H1 (cell line): ENCODE results near the gene CELF5. TPM values are rescaled to one million over a fixed set of nuclear protein-coding genes. Genes with fewer than 3 reads are reported as not detected.

ENCODE experiments used
- SRF ChIP-seq: IDR thresholded peaks from 2 replicates; pipeline ENCODE4 v1.6.1; 2011; ENCODE audit warnings: mild to moderate bottlenecking, low read depth, low read length, moderate library complexity
- polyA plus RNA-seq, 7 experiments: library from polyadenylated mRNA; depleted of rRNA in 3 of 7; stranded (reverse) in 5 of 7; unstranded in 2 of 7; fragments of >200 nt in 5 of 7; fragments of 200-250 nt in 2 of 7; gene quantifications; 1 replicate in 5 of 7; 2 replicates in 1 of 7; 4 replicates in 1 of 7; pipeline versions ENCODE4 v1.2.1 to v1.2.3, GENCODE V29; 2011 to 2013; ENCODE audit warnings: missing spikeins in 2 of 7, mixed read lengths in 2 of 7
- total RNA-seq: library from RNA; stranded (reverse); fragmentation: NEBNext Ultra II Directional; extraction: Animal tissue kit (Norgen Biotek cat#: 25700); gene quantifications from 2 replicates; pipeline ENCODE4 v1.2.1, GENCODE V29; 2021

Gene CELF5
- total and polyA plus RNA-seq, 2 of the 8 experiments (the other 6 are each of a cell fraction or from before 2014, with no cell fraction given) = 9.8 to 15.0 TPM

DNA sequence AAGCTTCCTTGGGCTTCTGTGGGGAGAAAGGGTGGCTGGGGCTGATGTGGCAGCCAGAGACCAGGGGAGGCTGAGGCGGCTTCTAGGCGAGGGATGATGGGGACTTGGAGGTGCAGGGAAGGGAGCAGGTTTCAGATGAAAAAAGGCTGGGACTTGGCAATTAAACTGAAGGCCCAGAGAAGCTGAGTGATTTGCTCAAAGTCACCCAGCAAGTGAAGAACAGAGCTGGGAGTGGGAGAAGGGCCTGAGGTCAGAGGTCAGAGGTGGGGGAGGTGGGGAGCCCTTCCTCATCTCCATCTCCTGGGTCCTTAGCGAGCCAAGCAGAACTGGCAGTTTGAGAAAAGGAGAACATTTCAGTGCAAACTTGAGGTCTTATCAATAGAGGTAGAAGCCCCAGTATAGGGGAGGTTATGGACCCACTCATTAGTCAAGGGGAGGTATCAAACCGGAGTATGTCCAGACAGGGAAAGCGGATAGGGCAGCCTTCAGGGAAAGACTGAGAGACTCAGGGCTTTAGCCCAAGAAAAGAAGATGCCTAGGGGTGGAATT, 92.3 kb downstream of the CELF5 start (continued):
- no peak for TF ChIP-seq SRF
- TF ChIP-seq, all 59 proteins: peak for 0
